Measurements from ENCODE around the gene KLHDC3.

Gene KLHDC3

GRCh38 chr6:43054206-43054943 lies 40.3 kb downstream of the KLHDC3 start:
- Histone ChIP-seq H3K9ac (ENCODE audit: low read length) (peak overlapping the region; percentile 43), H3K27ac (ENCODE audit: low read depth, low read length) (peak overlapping the region; percentile 83), H3K27me3 (ENCODE audit: control insufficient read depth, insufficient read depth, low read length) (no peaks in the 10 kb centered on the region), H3K4me1 (ENCODE audit: control insufficient read depth, insufficient read depth, low read length) (peaks cover 12% of the 10 kb centered on the region), H3K4me3 (ENCODE audit: low read length) (peak overlapping the region; percentile 90), H3K36me3 (ENCODE audit: control insufficient read depth, insufficient read depth, low read length) (peaks cover 16% of the 10 kb centered on the region)

GRCh38 chr6:43055966-43056365 lies 41.9 kb downstream of the KLHDC3 start:
- H3K27me3 ChIP-seq (ENCODE audit: control insufficient read depth, insufficient read depth, low read length) = no peaks in the 10 kb centered on the region
- H3K27ac ChIP-seq (ENCODE audit: low read depth, low read length) = no peak overlapping the region
- no peak overlapping the region for H3K9ac ChIP-seq (ENCODE audit: low read length)
- no peak overlapping the region for H3K4me3 ChIP-seq (ENCODE audit: low read length)
- peaks cover 16% of the 10 kb centered on the region for H3K4me1 ChIP-seq (ENCODE audit: control insufficient read depth, insufficient read depth, low read length)
- peaks cover 10% of the 10 kb centered on the region for H3K36me3 ChIP-seq (ENCODE audit: control insufficient read depth, insufficient read depth, low read length)

GRCh38 chr6:43058531-43058930 lies 44.5 kb downstream of the KLHDC3 start:
- Histone ChIP-seq H3K27ac (ENCODE audit: low read depth, low read length) (no peak overlapping the region), H3K4me3 (ENCODE audit: low read length) (peak overlapping the region; percentile 92)

GRCh38 chr6:43059168-43060033 lies 45.4 kb downstream of the KLHDC3 start, which contains the start of the genes KLC4 and MRPL2:
Gene KLC4, plus strand, starts transcription at chr6:43059631. Its CDS starts 1,705 bp downstream, at chr6:43061336.
Gene MRPL2, minus strand, starts transcription at chr6:43059434. Its CDS starts 53 bp downstream, at chr6:43059381.
- peak within 1 kb of the TSS; percentile 92 for H3K4me3 ChIP-seq (ENCODE audit: low read length)
- H3K27ac ChIP-seq (ENCODE audit: low read depth, low read length) = peak within 1 kb of the TSS; percentile 91
- peak within 1 kb of the TSS; percentile 63 for H3K9ac ChIP-seq (ENCODE audit: low read length)
- H3K36me3 ChIP-seq (ENCODE audit: control insufficient read depth, insufficient read depth, low read length) = peaks cover 20% of the 10 kb centered on the region
- no peaks in the 10 kb centered on the region for H3K27me3 ChIP-seq (ENCODE audit: control insufficient read depth, insufficient read depth, low read length)
- H3K4me1 ChIP-seq (ENCODE audit: control insufficient read depth, insufficient read depth, low read length) = peaks cover 10% of the 10 kb centered on the region

More at GRCh38 chr6:43058531-43058930, 44.5 kb downstream of the KLHDC3 start:
- no peaks in the 10 kb centered on the region for H3K27me3 ChIP-seq (ENCODE audit: control insufficient read depth, insufficient read depth, low read length)
- peak overlapping the region; percentile 50 for H3K9ac ChIP-seq (ENCODE audit: low read length)
- peaks cover 14% of the 10 kb centered on the region for H3K36me3 ChIP-seq (ENCODE audit: control insufficient read depth, insufficient read depth, low read length)
- peaks cover 13% of the 10 kb centered on the region for H3K4me1 ChIP-seq (ENCODE audit: control insufficient read depth, insufficient read depth, low read length)

GRCh38 chr6:43060034-43060754 lies 46.1 kb downstream of the KLHDC3 start:
- H3K36me3 ChIP-seq (ENCODE audit: control insufficient read depth, insufficient read depth, low read length) = peaks cover 22% of the 10 kb centered on the region
- peaks cover 10% of the 10 kb centered on the region for H3K4me1 ChIP-seq (ENCODE audit: control insufficient read depth, insufficient read depth, low read length)
- H3K9ac ChIP-seq (ENCODE audit: low read length) = peak overlapping the region; percentile 63
- H3K27me3 ChIP-seq (ENCODE audit: control insufficient read depth, insufficient read depth, low read length) = no peaks in the 10 kb centered on the region
- peak overlapping the region; percentile 91 for H3K27ac ChIP-seq (ENCODE audit: low read depth, low read length)
- peak overlapping the region; percentile 82 for H3K4me3 ChIP-seq (ENCODE audit: low read length)

- Histone ChIP-seq H3K9ac (ENCODE audit: low read length) (no peak overlapping the region), H3K36me3 (ENCODE audit: control insufficient read depth, insufficient read depth, low read length) (peaks cover 24% of the 10 kb centered on the region)
These were observed 46.9 kb downstream of the KLHDC3 start for GRCh38 chr6:43060755-43061633.

GRCh38 chr6:43061861-43062260 lies 47.8 kb downstream of the KLHDC3 start:
- Histone ChIP-seq H3K9ac (ENCODE audit: low read length) (no peak overlapping the region), H3K36me3 (ENCODE audit: control insufficient read depth, insufficient read depth, low read length) (peaks cover 23% of the 10 kb centered on the region), H3K27me3 (ENCODE audit: control insufficient read depth, insufficient read depth, low read length) (no peaks in the 10 kb centered on the region), H3K4me3 (ENCODE audit: low read length) (no peak overlapping the region), H3K4me1 (ENCODE audit: control insufficient read depth, insufficient read depth, low read length) (peaks cover 10% of the 10 kb centered on the region), H3K27ac (ENCODE audit: low read depth, low read length) (no peak overlapping the region)

More at GRCh38 chr6:43060755-43061633, 46.9 kb downstream of the KLHDC3 start:
- no peak overlapping the region for H3K27ac ChIP-seq (ENCODE audit: low read depth, low read length)
- H3K4me1 ChIP-seq (ENCODE audit: control insufficient read depth, insufficient read depth, low read length) = peaks cover 10% of the 10 kb centered on the region
- H3K4me3 ChIP-seq (ENCODE audit: low read length) = peak overlapping the region; percentile 82
- no peaks in the 10 kb centered on the region for H3K27me3 ChIP-seq (ENCODE audit: control insufficient read depth, insufficient read depth, low read length)

GRCh38 chr6:43062818-43063217 lies 48.8 kb downstream of the KLHDC3 start:
- Histone ChIP-seq H3K36me3 (ENCODE audit: control insufficient read depth, insufficient read depth, low read length) (peaks cover 23% of the 10 kb centered on the region), H3K4me3 (ENCODE audit: low read length) (no peak overlapping the region), H3K9ac (ENCODE audit: low read length) (no peak overlapping the region), H3K4me1 (ENCODE audit: control insufficient read depth, insufficient read depth, low read length) (peaks cover 10% of the 10 kb centered on the region), H3K27ac (ENCODE audit: low read depth, low read length) (no peak overlapping the region), H3K27me3 (ENCODE audit: control insufficient read depth, insufficient read depth, low read length) (no peaks in the 10 kb centered on the region)

- Histone ChIP-seq H3K9ac (ENCODE audit: low read length) (no peak overlapping the region), H3K27ac (ENCODE audit: low read depth, low read length) (no peak overlapping the region), H3K36me3 (ENCODE audit: control insufficient read depth, insufficient read depth, low read length) (peaks cover 19% of the 10 kb centered on the region)
These were observed 56.1 kb downstream of the KLHDC3 start for GRCh38 chr6:43070028-43070632.

More at GRCh38 chr6:43070028-43070632, 56.1 kb downstream of the KLHDC3 start:
- no peaks in the 10 kb centered on the region for H3K4me1 ChIP-seq (ENCODE audit: control insufficient read depth, insufficient read depth, low read length)
- no peak overlapping the region for H3K4me3 ChIP-seq (ENCODE audit: low read length)
- no peaks in the 10 kb centered on the region for H3K27me3 ChIP-seq (ENCODE audit: control insufficient read depth, insufficient read depth, low read length)
